ENCODE measurements around the gene HSPBP1. TPM values are rescaled to one million over a fixed set of nuclear protein-coding genes. Genes with fewer than 3 reads are reported as not detected.

The HSPBP1 gene
- total and polyA plus RNA-seq, 2 of the 13 experiments (the other 11 are each of a cell fraction or from before 2014, with no cell fraction given) = 22.3 to 33.7 TPM

GRCh38 chr19:55258828-55259539 lies 20.9 kb downstream of the HSPBP1 start, which contains the start of gene PPP6R1 (continued):
- TF ChIP-seq TFE3 (CRISPR knock-in tag; IDR thresholded peaks at IDR 0.05) (peak; percentile 93), ZNF501 (CRISPR knock-in tag; IDR thresholded peaks at IDR 0.05) (peak; percentile 97), KMT2B (CRISPR knock-in tag; IDR thresholded peaks at IDR 0.05) (peak; percentile 84), MEIS2 (CRISPR knock-in tag; IDR thresholded peaks at IDR 0.05) (peak; percentile 96), TSC22D2 (CRISPR knock-in tag; IDR thresholded peaks at IDR 0.05; ENCODE audit: borderline replicate concordance) (peak; percentile 54; the same call in 1 of the 2 replicates), ZNF720 (CRISPR knock-in tag; IDR thresholded peaks at IDR 0.05) (no peak), HNF4A (CRISPR knock-in tag; IDR thresholded peaks at IDR 0.05) (peak; percentile 49), ASH2L (IDR thresholded peaks at IDR 0.05; ENCODE audit: insufficient read length, low read depth, low read length) (peak; percentile 78), RFX1 (IDR thresholded peaks at IDR 0.05) (no peak), MTERF4 (CRISPR knock-in tag; IDR thresholded peaks at IDR 0.05) (peak; percentile 91; the same call in 1 of the 2 replicates), HOXA5 (CRISPR knock-in tag; IDR thresholded peaks at IDR 0.05) (no peak), SYNCRIP (IDR thresholded peaks at IDR 0.05; ENCODE audit: insufficient read depth, low read depth, low read length) (no peak), ZNF839 (CRISPR knock-in tag; IDR thresholded peaks at IDR 0.05; ENCODE audit: borderline replicate concordance) (no peak), CEBPB (IDR thresholded peaks at IDR 0.05; ENCODE audit: borderline replicate concordance, low read depth, low read length) (peak; percentile 95), E2F5 (CRISPR knock-in tag; conservative IDR thresholded peaks at IDR 0.05) (peak; percentile 16; the same call in 1 of the 2 replicates), ZNF883 (CRISPR knock-in tag; IDR thresholded peaks at IDR 0.05; ENCODE audit: not compliant biosample characterization) (peak; percentile 22), MNT (IDR thresholded peaks at IDR 0.05) (peak; percentile 64), ZKSCAN5 (CRISPR knock-in tag; IDR thresholded peaks at IDR 0.05) (no peak), ZNF558 (CRISPR knock-in tag; IDR thresholded peaks at IDR 0.05; ENCODE audit: borderline replicate concordance) (no peak), SPEN (CRISPR knock-in tag; IDR thresholded peaks at IDR 0.05; ENCODE audit: low read depth) (peak; percentile 85), KLF15 (CRISPR knock-in tag; IDR thresholded peaks at IDR 0.05; ENCODE audit: borderline replicate concordance) (peak; percentile 32; the same call in 1 of the 2 replicates), TEAD2 (CRISPR knock-in tag; IDR thresholded peaks at IDR 0.05) (no peak), ZNF800 (CRISPR knock-in tag; IDR thresholded peaks at IDR 0.05) (peak; percentile 88)

Measured in HepG2 (cell line).